Parathyroid adenoma (tissue), 2 donors: ENCODE data around the gene ALDH4A1.
"Not testable (repeated sequence)": the region's sequence is repeated elsewhere in the genome, so short reads cannot be mapped to it uniquely, and the experiment has no call there.

Source experiments
- H2AFZ ChIP-seq: fragments of 300-600 bp; sonication (generic); one replicate; pipeline ENCODE4 v1.7.0; 2017; ENCODE audit warnings: antibody characterized with exemption, mild to moderate bottlenecking
- H3K27ac ChIP-seq: fragments of 300-600 bp; sonication (generic); one replicate; pipeline ENCODE4 v1.7.0; 2017
- H3K27me3 ChIP-seq: fragments of 300-600 bp; sonication (generic); one replicate; pipeline ENCODE4 v1.7.0; 2017; ENCODE audit warnings: low read length; ENCODE audit not compliant: control insufficient read depth, insufficient read depth
- H3K36me3 ChIP-seq: fragments of 300-600 bp; sonication (generic); one replicate; pipeline ENCODE4 v1.7.0; 2017; ENCODE audit warnings: low read length; ENCODE audit not compliant: control insufficient read depth, insufficient read depth
- H3K4me1 ChIP-seq: fragments of 300-600 bp; sonication (generic); one replicate; pipeline ENCODE4 v1.7.0; 2017; ENCODE audit warnings: control low read depth
- H3K4me2 ChIP-seq: fragments of 300-600 bp; sonication (generic); one replicate; pipeline ENCODE4 v1.7.0; 2017; ENCODE audit warnings: low read length
- H3K4me3 ChIP-seq: fragments of 300-600 bp; sonication (generic); one replicate; pipeline ENCODE4 v1.7.0; 2017; ENCODE audit warnings: low read depth, low read length
- H3K79me2 ChIP-seq: fragments of 300-600 bp; sonication (generic); one replicate; pipeline ENCODE4 v1.7.0; 2017; ENCODE audit warnings: control low read depth
- H3K9ac ChIP-seq: fragments of 300-600 bp; sonication (generic); one replicate; pipeline ENCODE4 v1.7.0; 2017; ENCODE audit warnings: mild to moderate bottlenecking
- H3K9me3 ChIP-seq: fragments of 300-600 bp; sonication (generic); one replicate; pipeline ENCODE4 v1.7.0; 2017; ENCODE audit warnings: low read length; ENCODE audit not compliant: control insufficient read depth
- TF ChIP-seq, protein P1 (sequence below): fragments of 300-600 bp; sonication (generic); IDR thresholded peaks from one replicate; pipeline ENCODE4 v1.7.0; 2017; ENCODE audit warnings: antibody characterized with exemption, mild to moderate bottlenecking
- donor health status: primary hyperparathyroidism.

Gene ALDH4A1

DNA sequence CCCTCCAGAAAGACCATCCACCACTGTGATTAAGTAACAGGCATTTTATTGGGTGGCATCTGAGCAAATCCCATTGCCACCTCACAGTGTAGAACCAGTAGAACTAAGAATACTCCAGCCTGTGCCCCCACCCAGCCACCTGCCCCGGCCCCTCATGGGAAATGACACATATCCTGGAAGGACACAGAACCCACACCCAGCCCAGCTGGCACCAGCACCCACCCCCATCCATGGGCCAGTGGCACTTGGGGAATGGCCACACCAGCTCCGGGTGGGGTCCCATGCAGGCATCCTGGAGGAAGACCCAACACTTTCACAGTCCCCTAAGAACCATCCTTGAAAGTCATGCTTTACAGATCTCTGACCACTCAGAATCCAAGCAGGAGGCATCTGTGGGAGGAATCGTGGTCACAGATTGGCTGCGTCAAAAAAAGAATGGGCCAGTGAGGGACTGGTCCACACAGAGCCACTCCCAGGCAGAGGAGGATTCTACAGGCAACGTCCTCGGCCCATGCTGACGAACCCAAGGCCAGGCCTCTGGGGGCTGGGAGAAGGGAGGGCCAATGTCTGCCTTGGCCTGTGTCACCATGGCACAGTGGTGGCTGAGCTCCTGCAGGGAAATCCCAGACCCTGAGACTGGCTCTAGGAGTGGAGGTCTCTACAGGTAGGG is 30.8 kb downstream of the ALDH4A1 start:
- H3K4me2 ChIP-seq, result no peak overlapping the region
- H3K9ac ChIP-seq, result no peak overlapping the region
- H3K79me2 ChIP-seq, result no peaks in the 10 kb centered on the region
- no peaks in the 10 kb centered on the region for H3K36me3 ChIP-seq
- no peak overlapping the region for H3K4me3 ChIP-seq
- H2AFZ ChIP-seq, result no peak overlapping the region
- no peak overlapping the region for H3K27ac ChIP-seq
- no peaks in the 10 kb centered on the region for H3K9me3 ChIP-seq
- H3K4me1 ChIP-seq, result no peaks in the 10 kb centered on the region
- TF ChIP-seq, protein P1, sequence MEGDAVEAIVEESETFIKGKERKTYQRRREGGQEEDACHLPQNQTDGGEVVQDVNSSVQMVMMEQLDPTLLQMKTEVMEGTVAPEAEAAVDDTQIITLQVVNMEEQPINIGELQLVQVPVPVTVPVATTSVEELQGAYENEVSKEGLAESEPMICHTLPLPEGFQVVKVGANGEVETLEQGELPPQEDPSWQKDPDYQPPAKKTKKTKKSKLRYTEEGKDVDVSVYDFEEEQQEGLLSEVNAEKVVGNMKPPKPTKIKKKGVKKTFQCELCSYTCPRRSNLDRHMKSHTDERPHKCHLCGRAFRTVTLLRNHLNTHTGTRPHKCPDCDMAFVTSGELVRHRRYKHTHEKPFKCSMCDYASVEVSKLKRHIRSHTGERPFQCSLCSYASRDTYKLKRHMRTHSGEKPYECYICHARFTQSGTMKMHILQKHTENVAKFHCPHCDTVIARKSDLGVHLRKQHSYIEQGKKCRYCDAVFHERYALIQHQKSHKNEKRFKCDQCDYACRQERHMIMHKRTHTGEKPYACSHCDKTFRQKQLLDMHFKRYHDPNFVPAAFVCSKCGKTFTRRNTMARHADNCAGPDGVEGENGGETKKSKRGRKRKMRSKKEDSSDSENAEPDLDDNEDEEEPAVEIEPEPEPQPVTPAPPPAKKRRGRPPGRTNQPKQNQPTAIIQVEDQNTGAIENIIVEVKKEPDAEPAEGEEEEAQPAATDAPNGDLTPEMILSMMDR, result no peak
- H3K27me3 ChIP-seq, result no peaks in the 10 kb centered on the region

DNA sequence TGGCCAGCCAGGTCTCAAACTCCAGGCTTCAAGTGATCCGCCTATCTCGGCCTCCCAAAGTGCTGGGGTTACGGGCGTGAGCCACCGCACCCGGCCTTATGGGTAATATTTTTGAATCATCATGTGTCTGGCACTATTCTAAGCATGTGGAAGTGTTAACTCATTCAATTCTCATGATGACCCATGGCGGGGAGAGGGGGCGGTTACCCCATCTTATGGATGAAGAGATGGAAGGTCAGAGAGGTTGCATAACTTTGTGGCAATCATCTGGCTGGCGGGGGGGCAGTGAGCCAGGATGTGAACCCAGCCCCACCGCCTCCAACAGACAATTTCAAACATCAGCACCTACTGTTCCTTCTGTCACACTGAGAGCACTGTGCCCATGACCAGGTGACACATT is 31.4 kb downstream of the ALDH4A1 start:
- no peak overlapping the region for H2AFZ ChIP-seq
- H3K27ac ChIP-seq, result no peak overlapping the region
- no peak overlapping the region for H3K4me3 ChIP-seq
- H3K9ac ChIP-seq, result no peak overlapping the region
- TF ChIP-seq, protein P1, result no peak
- H3K9me3 ChIP-seq, result no peaks in the 10 kb centered on the region
- H3K4me1 ChIP-seq, result no peaks in the 10 kb centered on the region
- H3K27me3 ChIP-seq, result no peaks in the 10 kb centered on the region
- H3K36me3 ChIP-seq, result no peaks in the 10 kb centered on the region
- no peaks in the 10 kb centered on the region for H3K79me2 ChIP-seq
- H3K4me2 ChIP-seq, result no peak overlapping the region

DNA sequence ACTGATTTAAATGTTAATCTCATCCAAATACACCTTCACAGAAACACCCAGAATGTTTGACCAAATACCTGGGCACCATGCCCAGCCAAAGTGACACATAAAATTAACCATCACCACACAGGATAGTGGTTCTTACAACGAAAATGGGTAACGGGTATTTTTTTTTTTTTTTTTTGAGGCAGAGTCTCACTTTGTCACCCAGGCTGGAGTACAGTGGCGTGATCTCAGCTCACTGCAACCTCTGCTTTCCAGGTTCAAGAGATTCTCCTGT is 31.8 kb downstream of the ALDH4A1 start:
- not testable (repeated sequence) for H3K79me2 ChIP-seq, H3K36me3 ChIP-seq, H3K4me2 ChIP-seq, H3K9me3 ChIP-seq, H3K27ac ChIP-seq, H3K9ac ChIP-seq, H3K4me3 ChIP-seq, H3K4me1 ChIP-seq, H2AFZ ChIP-seq, H3K27me3 ChIP-seq

DNA sequence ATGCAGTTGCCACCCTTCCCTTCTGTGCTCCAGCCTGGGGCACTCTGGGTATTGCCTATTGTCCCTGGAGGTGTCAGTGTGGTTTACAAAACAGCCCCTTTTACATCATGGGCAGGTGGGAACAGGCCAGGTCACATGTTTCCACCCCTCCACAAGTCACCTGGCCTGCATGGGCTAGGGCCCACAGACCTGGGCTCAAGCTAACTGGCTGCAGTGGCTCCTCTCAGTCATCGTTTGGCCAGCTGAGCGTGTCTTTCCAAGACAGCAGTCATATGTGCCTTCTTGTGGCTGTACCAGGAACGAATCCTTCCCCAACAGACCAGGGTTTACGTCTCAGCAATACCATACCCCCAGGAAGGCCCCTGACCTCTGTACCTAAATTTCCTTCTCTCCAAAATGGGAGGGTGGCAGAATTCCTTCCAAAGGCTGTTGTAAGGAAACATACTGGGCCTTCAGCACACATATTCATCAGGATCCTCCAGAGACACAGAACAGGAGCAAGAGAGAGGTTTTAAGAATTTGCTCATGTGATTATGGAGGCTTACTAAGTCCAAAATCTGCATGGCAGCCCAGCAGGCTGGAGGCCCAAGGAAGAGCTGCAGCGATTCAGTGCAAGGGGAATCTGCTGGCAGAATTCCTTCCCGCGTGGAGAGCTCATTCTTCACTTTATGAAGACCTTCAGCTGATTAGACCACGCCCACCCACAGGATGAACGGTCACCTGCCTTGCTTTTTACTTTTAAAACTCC is 32.3 kb downstream of the ALDH4A1 start:
- Histone ChIP-seq H3K4me2 (no peak overlapping the region), H3K27me3 (no peaks in the 10 kb centered on the region), H3K27ac (no peak overlapping the region), H3K9ac (no peak overlapping the region), H3K4me3 (no peak overlapping the region), H3K79me2 (no peaks in the 10 kb centered on the region), H2AFZ (no peak overlapping the region), H3K9me3 (no peaks in the 10 kb centered on the region), H3K4me1 (no peaks in the 10 kb centered on the region), H3K36me3 (no peaks in the 10 kb centered on the region)
- TF ChIP-seq, protein P1, result no peak

DNA sequence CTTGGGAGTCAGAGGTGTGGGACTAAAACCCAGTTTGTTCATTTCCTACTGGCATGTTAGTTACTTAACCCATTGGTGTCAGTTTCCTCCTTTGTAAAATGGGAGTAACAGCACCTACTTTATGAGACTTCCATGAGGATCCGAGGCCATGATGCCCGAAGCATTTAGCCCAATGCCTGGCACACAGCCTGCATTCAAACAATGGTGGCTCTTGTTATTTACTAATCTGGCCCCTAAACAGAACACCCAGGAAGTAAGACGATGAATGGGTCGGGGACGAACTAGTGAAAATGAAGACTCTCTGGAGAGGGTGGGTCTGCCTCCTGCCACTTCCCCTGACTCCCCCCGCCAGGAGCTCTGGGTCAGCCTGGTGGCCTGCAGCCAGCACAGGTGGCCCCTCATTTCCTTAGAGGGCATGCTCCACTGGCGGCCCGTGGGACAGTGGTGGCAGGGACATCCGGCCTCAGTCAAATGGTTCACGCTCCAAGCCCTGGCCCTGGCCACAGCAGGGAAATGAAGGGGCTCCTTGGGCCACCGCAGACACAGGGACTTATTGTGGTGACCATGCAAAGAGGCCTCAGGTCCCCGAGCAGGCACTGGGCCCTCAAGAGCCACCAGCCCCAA is 33.4 kb downstream of the ALDH4A1 start:
- H3K4me2 ChIP-seq, result no peak overlapping the region
- no peaks in the 10 kb centered on the region for H3K27me3 ChIP-seq

More for the DNA sequence above, 33.4 kb downstream of the ALDH4A1 start:
- H3K9ac ChIP-seq, result no peak overlapping the region
- H3K4me3 ChIP-seq, result no peak overlapping the region
- H2AFZ ChIP-seq, result no peak overlapping the region
- no peaks in the 10 kb centered on the region for H3K79me2 ChIP-seq
- H3K4me1 ChIP-seq, result no peaks in the 10 kb centered on the region
- no peak overlapping the region for H3K27ac ChIP-seq
- H3K9me3 ChIP-seq, result no peaks in the 10 kb centered on the region
- no peaks in the 10 kb centered on the region for H3K36me3 ChIP-seq
- TF ChIP-seq, protein P1, result no peak
